SK-N-MC (cell line): ENCODE results near the gene FAR1.
"Not testable (repeated sequence)": the region's sequence is repeated elsewhere in the genome, so short reads cannot be mapped to it uniquely, and the experiment has no call there.

ENCODE experiments used
- DNase-seq: peaks from one replicate; pipeline ENCODE4 v3.0.0-alpha.2; 2011; ENCODE audit warnings: low read depth, low spot score
- H3K27ac ChIP-seq: fragments of 200-600 bp; sonication (generic); 2 replicates; pipeline ENCODE4 v1.5.1; 2016; ENCODE audit warnings: mixed run types
- H3K36me3 ChIP-seq: fragments of 200-600 bp; sonication (generic); 2 replicates; pipeline ENCODE4 v1.6.1; 2017; ENCODE audit warnings: antibody characterized with exemption, low read length, mixed read lengths; ENCODE audit not compliant: insufficient read depth
- H3K4me3 ChIP-seq: fragments of 200-600 bp; sonication (generic); 2 replicates; pipeline ENCODE4 v1.5.1; 2016
- H3K9ac ChIP-seq: fragments of 200-600 bp; sonication (generic); 2 replicates; pipeline ENCODE4 v1.8.0; 2017; ENCODE audit warnings: mixed run types, mixed read lengths; ENCODE audit not compliant: insufficient read length
- H3K9me3 ChIP-seq: fragments of 200-600 bp; sonication (generic); 2 replicates; pipeline ENCODE4 v1.6.1; 2017; ENCODE audit warnings: low read depth, mild to moderate bottlenecking, antibody characterized with exemption, low read length, moderate library complexity, mixed read lengths
- EZH2 ChIP-seq: fragments of 200-600 bp; sonication (generic); IDR thresholded peaks from one replicate; pipeline ENCODE4 v1.6.1; 2017; ENCODE audit warnings: antibody characterized with exemption
- FOXP2 ChIP-seq: optimal IDR thresholded peaks from 2 replicates; pipeline ENCODE3; 2011; ENCODE audit warnings: mild to moderate bottlenecking, moderate library complexity; ENCODE audit not compliant: insufficient read depth; ENCODE audit errors: extremely low read length, control extremely low read depth
- POLR2AphosphoS5 ChIP-seq: IDR thresholded peaks from 2 replicates; pipeline ENCODE4 v1.6.1; 2012; ENCODE audit warnings: mild to moderate bottlenecking, low read depth, low read length, borderline replicate concordance

FAR1 gene

DNA sequence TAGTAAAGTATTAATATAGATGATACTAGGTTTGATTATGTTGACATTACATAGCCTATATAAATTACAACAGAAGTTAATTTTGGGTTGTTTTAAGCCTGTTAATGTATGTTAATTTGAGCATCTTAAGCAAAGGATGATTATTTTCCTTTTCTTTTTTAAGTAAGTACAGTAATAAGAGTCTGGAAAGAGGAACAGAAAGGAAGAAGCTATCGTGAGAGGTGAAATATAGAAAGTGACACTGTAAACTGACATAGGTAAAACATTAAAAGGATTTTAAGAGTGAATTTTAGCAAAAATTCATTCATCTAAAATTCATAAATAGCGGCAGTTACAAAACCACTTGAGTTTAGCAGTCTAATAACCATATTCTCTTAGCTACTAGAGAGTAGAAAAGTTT lies 45.5 kb downstream of the FAR1 start:
- Histone ChIP-seq H3K9ac (no peak overlapping the region), H3K9me3 (no peaks in the 10 kb centered on the region), H3K36me3 (peaks cover 69% of the 10 kb centered on the region), H3K4me3 (no peak overlapping the region), H3K27ac (no peak overlapping the region)
- DNase-seq: no peak
- TF ChIP-seq EZH2 (no peak), POLR2AphosphoS5 (no peak), FOXP2 (no peak)

DNA sequence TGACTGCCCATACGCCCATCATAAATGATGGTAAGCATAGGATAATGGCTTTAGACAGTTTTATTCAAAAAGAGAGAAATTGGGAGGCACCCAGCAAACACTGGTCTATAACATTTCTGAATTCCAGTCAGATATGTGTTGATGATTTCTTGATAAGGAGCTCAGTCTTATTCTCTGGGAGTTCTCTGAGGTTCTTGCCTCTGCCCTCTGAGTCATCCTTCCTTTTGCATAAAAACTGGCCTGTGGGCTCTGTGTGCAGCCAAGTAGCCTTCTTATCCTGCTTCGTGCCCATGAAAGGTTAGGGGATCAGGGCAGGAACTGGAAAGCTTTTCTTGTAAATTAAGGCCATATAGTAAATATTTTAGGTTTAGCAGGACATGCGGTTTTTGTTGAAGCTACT lies 48.9 kb downstream of the FAR1 start:
- Histone ChIP-seq H3K27ac (no peak overlapping the region), H3K9ac (no peak overlapping the region), H3K36me3 (peaks cover 66% of the 10 kb centered on the region), H3K4me3 (no peak overlapping the region), H3K9me3 (no peaks in the 10 kb centered on the region)
- TF ChIP-seq EZH2: no peak
- TF ChIP-seq FOXP2: no peak
- no peak for TF ChIP-seq POLR2AphosphoS5
- DNase-seq: no peak

DNA sequence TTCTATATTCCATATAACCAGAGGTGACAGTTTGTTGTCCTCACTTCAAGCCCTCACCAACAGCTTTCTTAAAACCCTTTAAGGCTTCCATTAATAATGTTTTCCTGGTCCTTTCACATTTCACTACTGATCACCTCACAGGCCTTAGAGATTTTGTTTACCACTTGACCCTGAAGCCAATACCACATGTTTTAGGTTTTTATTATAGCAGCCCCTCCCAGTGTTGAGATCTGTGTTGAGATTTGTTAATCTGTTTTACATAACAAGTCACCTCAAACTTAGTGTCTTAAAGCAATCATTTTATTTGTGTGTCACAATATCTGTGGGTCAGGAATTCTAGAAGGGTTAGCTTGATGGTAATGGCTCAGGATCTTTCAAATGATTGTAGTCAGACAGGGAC lies 49.9 kb downstream of the FAR1 start:
- DNase-seq: no peak
- no peak overlapping the region for H3K27ac ChIP-seq
- H3K9ac ChIP-seq: no peak overlapping the region
- no peaks in the 10 kb centered on the region for H3K9me3 ChIP-seq
- TF ChIP-seq FOXP2 (no peak), POLR2AphosphoS5 (no peak), EZH2 (no peak)
- H3K36me3 ChIP-seq: peaks cover 65% of the 10 kb centered on the region
- no peak overlapping the region for H3K4me3 ChIP-seq

DNA sequence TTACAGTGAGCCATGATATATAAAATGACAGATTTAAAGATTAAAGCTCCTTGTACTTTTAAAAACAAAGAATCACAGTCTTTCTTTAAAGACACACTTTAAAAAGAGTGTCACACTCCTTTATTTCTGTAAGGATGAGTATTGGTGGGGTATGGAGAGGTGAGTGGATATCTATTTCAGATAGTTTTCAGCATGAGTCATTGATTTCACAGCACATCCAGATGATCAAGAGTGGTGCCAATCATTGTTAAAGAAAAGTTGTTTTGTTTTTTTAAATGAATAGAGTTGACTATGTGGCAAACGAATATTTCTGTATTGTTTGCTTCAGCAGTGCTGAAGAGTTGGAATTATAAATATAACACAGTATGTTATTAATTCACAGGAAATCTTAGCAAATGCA lies 52.5 kb downstream of the FAR1 start:
- Histone ChIP-seq H3K27ac (peak overlapping the region; percentile 15; the same call in 1 of the 2 replicates), H3K9me3 (no peaks in the 10 kb centered on the region), H3K9ac (no peak overlapping the region), H3K36me3 (peaks cover 47% of the 10 kb centered on the region), H3K4me3 (no peak overlapping the region)
- TF ChIP-seq POLR2AphosphoS5: no peak
- no peak for DNase-seq

DNA sequence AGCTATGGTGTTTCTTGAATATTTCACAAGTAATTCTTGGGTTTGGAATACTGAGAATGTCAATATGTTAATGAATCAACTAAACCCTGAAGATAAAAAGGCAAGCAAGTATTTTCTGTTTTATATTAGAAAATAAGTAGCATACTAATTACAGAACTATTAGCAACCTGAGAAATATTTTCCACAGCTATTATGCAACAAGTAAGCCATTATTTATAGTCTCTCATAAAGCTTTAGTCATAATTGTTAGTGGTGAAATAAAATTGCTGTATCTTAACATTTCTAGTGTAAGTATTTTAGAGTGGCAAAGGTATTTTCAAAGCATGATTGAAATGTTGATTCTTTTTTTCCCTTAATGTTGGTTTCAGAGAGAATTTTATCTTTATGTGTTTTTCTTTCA lies 53.3 kb downstream of the FAR1 start:
- DNase-seq: no peak
- H3K4me3 ChIP-seq: no peak overlapping the region
- peaks cover 46% of the 10 kb centered on the region for H3K36me3 ChIP-seq
- no peak overlapping the region for H3K9ac ChIP-seq
- TF ChIP-seq EZH2 (no peak), POLR2AphosphoS5 (no peak), FOXP2 (no peak)
- no peaks in the 10 kb centered on the region for H3K9me3 ChIP-seq
- H3K27ac ChIP-seq: peak overlapping the region; percentile 51; the same call in 1 of the 2 replicates

DNA sequence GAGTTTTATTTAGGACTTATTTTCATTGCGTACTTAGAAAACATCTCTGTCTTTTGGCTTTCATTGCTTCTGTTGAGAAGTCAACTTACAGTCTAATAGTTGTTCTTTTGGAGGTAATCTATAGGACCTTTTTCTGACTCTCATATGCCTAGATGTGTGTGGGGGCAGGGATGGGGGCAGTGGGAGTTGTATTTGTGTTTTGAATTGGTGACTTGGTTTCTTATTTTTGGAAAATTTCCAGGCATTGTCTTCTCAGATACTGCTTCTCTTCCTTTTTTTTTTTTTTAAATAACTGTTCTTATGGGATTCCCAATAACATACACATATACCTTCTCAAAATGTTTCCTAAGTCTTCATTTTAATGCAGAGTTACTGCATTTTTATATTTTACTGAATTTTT lies 58.0 kb downstream of the FAR1 start:
- TF ChIP-seq EZH2: no peak
- TF ChIP-seq POLR2AphosphoS5: no peak
- no peak for TF ChIP-seq FOXP2
- DNase-seq: no peak
- Histone ChIP-seq H3K9me3 (no peaks in the 10 kb centered on the region), H3K36me3 (peaks cover 51% of the 10 kb centered on the region), H3K9ac (no peak overlapping the region), H3K27ac (no peak overlapping the region), H3K4me3 (no peak overlapping the region)

DNA sequence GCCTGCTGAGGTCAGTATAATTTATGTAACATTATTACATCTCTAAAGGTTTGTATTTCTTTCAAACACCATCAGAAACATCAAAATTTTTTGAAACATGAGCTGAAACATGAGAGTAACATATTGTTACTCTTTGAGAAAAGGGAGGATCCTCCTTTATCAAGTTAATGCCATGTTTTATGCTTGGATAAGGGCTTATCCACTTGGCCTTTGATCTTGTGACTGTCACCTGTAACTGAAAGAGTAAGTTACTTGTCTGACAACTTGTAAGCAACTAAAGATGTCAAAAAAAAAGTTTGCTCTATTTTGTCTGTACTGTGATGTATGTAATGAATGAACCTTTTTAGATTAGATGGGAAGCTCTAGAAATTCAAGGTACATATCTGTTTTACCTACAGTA lies 59.6 kb downstream of the FAR1 start:
- Histone ChIP-seq H3K9ac (no peak overlapping the region), H3K36me3 (peaks cover 39% of the 10 kb centered on the region), H3K9me3 (no peaks in the 10 kb centered on the region), H3K4me3 (no peak overlapping the region), H3K27ac (no peak overlapping the region)
- DNase-seq: no peak
- TF ChIP-seq POLR2AphosphoS5 (no peak), FOXP2 (no peak), EZH2 (no peak)

DNA sequence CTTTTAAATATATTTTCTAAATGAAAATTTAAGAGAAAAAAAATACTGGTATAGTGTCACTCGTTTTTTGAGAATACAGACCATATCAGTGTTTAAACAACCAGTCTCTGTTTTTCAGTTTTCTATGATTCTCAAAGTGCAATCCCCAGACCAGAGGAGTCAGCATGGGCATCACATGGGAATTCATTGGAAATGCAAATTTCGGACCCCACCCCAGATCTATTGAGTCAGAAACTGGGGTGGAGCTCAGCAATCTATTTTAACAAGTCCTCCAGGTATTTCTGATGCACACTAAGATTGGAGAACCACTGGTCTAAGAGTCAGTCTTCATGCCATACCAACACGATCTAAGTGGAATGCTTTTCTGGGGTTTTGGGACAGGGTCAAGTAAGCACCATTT lies 66.1 kb downstream of the FAR1 start:
- no peak overlapping the region for H3K9ac ChIP-seq
- H3K9me3 ChIP-seq: no peaks in the 10 kb centered on the region
- no peak overlapping the region for H3K4me3 ChIP-seq
- peaks cover 2% of the 10 kb centered on the region for H3K36me3 ChIP-seq
- H3K27ac ChIP-seq: no peak overlapping the region
- TF ChIP-seq EZH2 (no peak), POLR2AphosphoS5 (no peak)
- DNase-seq: no peak

DNA sequence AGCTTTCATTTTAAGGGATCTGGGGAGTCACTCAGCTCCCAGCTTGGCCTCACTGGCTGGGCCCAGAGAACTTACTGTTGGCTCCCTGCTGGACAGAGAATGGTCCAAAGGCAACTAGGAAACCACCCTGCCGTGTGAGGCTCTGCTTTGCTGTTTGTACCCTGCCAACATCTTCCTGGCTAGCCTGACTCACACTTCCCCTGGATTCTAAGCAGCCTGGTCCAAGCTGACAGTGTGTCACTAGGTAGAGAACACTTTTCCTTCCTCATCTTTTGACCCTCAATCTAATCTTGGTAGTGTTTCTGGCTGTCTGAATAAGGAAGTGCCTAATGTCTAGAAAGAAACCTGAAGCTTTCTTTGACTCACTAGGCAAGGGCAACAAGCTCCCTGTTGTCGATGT lies 76.7 kb downstream of the FAR1 start:
- DNase-seq: no peak
- Histone ChIP-seq H3K27ac (no peak overlapping the region), H3K4me3 (no peak overlapping the region), H3K9me3 (no peaks in the 10 kb centered on the region), H3K9ac (no peak overlapping the region), H3K36me3 (no peaks in the 10 kb centered on the region)
- TF ChIP-seq POLR2AphosphoS5: no peak
- TF ChIP-seq EZH2: no peak
- TF ChIP-seq FOXP2: no peak

DNA sequence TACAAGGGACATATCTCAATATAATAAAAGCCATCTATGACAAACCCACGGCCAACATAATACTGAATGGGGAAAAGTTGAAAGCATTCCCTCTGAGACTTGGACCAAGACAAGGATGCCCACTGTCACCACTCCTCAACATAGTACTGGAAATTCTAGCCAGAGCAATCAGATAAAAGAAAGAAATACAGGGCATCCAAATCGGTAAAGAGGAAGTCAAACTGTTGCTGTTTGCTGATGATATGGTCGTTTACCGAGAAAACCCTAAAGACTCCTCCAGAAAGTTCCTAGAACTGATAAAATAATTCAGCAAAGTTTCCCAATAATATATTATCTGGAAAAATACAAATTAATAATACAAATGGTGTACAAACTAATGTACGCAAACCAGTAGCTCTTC lies 84.8 kb downstream of the FAR1 start:
- not testable (repeated sequence) for H3K9ac ChIP-seq, H3K36me3 ChIP-seq, H3K4me3 ChIP-seq, H3K27ac ChIP-seq, H3K9me3 ChIP-seq, DNase-seq
